GM12801 (cell line): ENCODE measurements around the gene SHISAL1.

Experiments used
- TF ChIP-seq, protein P1 (sequence below): IDR thresholded peaks from one replicate; pipeline ENCODE4 v1.5.1; 2011; ENCODE audit warnings: control low read depth; ENCODE audit not compliant: insufficient read length; ENCODE audit errors: extremely low read depth

SHISAL1 gene

DNA sequence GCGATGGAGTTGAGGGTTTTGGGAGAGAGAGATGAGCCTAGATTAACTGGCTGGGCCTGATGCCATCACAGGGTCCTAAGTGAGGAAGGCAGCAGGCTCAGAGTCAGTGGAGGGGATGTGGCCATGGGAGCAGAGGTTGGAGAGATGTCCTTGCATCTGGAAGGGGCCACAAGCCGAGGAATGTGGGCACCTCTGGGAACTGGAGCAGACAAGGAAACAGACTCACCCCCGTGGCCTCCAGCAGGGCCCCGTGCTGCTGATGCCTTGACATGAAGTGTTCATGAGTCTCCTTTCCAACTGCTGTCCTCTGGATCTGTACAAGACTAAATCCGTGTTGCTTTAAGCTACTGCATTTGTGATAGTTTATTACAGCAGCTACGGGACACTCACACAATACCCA lies 49.2 kb downstream of the SHISAL1 start:
- TF ChIP-seq, protein P1, sequence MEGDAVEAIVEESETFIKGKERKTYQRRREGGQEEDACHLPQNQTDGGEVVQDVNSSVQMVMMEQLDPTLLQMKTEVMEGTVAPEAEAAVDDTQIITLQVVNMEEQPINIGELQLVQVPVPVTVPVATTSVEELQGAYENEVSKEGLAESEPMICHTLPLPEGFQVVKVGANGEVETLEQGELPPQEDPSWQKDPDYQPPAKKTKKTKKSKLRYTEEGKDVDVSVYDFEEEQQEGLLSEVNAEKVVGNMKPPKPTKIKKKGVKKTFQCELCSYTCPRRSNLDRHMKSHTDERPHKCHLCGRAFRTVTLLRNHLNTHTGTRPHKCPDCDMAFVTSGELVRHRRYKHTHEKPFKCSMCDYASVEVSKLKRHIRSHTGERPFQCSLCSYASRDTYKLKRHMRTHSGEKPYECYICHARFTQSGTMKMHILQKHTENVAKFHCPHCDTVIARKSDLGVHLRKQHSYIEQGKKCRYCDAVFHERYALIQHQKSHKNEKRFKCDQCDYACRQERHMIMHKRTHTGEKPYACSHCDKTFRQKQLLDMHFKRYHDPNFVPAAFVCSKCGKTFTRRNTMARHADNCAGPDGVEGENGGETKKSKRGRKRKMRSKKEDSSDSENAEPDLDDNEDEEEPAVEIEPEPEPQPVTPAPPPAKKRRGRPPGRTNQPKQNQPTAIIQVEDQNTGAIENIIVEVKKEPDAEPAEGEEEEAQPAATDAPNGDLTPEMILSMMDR, result no peak

DNA sequence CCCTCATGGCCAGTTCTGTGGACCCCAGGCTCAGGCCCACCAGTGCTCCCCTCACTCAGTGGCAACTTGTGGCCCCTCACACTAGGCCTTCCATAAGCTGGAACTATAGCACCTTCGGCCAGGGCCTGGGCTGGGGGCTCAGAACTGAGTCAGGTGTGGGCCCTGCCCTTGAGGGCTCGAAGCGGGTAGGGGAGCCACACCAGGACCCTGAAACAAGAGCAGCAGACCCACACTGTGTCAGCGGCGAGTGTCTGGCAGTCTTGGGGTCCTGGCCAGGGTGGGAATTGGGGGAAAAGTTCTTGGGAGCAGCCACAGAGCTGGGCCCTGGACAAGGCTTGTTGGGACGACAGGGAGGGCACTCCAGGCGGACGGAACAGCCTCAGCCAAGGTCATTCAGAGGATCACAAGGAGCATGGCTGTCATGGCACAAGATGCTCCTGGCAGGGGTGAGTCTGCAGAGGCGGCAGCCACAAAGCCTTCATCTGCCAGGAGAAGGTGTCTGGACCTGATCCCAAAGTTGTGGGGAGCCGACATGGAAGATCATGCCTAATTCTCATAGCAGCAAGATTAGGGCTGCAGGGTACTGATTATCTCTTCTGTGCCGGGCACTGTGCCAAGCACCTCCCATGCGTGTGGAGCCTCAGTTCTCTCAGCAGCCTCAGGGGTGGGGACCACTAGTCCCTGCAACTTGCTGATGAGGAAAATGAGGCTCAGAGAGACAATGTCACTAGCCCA lies 50.7 kb downstream of the SHISAL1 start:
- TF ChIP-seq, protein P1, result no peak

DNA sequence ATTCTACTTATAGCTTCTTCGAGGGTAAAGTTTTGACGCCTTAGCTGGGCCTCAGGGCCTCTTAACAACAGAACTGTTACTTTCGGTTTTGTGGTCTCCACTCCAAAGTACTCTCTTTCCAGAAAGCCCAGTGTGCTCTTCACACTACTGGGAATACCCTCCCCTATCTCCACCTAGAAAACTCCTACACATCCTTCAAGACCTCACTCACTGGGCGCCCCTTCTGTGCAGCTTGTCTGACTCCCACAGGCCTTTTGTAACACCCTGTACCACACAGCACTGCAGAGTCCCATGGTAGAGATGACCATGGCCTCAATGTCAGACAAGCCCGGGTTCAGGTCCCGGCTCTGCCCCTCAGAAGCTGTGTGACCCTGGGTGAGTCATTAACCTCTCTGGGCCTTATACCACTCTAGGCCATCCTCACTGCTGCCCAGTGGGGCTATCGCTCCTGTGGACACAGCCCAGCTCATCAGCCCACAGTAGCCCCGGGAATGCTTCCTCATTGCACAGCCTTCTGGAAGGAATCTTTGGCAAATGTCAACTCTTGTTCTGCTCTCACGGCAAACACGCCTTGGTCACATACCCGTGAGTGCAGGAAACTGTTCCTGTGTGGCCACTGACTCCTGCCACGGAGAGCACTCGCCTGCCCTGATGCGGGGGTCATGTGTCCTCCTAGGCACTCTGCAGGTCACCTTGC lies 51.4 kb downstream of the SHISAL1 start:
- TF ChIP-seq, protein P1, result no peak

DNA sequence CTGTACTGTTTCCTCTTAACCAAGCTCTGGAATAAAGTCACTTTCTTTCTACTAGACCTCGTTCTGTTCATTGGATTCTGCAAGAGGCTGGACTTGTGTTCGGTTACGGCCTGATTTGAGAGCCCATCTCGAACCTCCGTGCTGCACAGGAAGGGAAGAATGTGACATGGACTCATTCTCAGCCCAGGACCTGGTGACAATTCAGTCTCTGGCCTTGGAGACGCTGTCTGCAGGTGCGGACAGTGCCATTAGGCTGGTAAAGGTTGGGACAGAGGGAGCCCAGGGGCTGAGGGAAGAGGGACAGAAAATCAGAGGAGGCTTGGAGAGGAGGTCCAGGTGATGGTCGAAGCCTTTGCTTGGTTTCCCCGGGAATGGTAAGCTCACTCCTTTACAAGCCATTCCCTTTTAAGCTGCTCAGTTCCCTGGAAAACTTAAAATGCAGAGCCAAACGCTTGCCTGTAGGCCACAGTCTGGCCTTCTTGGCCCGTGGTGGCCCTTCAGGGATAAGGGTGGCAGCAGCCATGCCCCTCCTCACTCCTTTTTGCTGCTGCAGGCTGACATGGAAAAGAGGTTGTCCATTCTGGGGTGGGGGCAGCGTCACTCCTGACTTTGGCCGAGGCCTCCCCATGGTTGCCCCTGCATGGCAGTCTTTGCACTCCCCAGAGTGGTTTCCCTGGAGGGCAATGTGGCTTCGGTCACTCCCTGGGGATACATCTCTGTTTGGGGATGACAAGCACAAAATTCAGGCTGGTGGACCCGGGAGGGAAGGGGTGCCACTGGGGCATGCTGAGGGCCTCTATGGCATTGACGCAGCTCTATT lies 52.3 kb downstream of the SHISAL1 start:
- TF ChIP-seq, protein P1, result no peak

DNA sequence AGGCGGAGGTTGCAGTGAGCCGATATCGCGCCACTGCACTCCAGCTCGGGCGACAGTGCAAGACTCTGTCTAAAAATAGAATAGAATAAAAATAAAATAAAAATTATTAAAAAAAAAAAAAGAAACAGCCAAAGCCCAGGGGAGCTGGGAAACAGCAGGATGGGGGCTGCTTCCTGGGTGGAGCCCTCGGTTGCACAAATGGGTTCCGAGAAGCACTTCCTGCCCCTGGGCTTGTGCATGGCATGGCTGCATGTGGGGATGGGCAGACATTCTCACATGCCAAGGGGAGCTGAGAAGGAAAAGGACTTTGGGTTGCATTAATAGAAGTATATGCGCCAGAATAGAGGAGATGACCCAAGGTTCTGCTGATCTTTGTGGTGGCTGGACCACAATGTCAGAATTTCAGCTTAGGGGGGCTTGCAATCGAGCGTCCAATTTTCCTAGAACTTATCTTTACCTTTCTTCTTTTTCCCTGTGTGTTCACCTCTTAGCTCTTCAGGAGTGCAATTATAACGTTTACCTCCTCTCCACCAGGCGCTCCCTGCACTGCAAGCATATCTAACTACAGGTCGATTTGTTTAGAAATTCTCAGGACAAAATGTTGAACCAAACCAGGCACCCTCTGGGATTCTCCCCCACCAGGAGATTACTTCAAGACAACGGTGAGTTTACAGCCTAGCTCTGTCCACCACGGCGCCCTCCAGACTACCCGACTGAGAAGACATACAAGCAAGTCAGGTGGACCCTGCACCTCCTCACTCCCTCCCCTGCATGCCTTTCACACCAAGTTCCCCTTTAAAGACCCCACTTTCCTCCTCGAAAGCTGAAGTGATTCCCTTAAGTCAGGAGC lies 53.2 kb downstream of the SHISAL1 start:
- TF ChIP-seq, protein P1, result no peak

DNA sequence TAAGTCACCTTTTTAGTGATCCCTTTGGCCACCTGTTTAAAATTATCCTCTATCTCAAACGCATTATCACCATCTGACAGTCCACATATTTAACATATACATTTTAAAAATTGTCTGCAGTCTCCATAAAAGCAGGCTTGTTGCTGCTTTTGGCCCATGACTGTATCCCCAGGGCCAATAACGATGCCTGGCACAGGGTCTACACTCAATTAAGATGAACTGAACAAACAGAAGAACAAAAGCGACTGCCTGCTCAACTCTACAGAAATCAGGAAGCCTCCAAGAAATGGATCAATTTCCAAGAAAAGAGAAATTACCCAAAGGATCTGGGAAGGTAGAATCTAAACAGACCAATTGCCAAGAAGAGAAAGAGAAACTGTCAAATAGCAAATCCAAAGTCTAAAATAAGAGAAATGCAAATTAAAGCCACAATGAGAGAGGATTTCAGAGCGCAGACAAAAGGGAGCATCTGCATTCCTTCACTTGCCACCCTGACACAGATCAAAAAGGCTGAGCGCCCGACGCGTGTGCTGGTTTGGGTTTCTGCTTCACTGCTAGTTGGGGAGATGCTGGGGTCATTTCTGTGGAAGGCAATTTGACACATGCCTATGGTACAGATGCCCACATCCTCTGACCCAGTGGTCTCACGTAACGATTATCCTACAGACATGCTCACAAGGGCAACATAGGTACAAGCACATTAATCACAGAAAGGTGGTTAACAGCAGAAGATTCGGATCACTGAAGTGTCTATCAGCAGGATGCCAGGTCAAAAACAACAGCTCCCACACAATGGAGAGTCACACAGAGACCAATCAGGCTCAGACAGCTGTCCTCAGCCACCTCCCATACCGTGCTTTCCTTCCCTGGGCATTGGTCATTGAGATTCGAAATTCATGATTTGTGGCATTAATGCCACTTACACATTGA lies 55.9 kb downstream of the SHISAL1 start:
- TF ChIP-seq, protein P1, result no peak
